HepG2 (cell line): ENCODE results near the gene RAB1B. TPM values are rescaled to one million over a fixed set of nuclear protein-coding genes. Genes with fewer than 3 reads are reported as not detected.
A peak's percentile ranks its signal among the peaks of the same experiment; 100 is the strongest.

Experiments
- PHF8 ChIP-seq: sonication (generic); formaldehyde crosslinking; IDR thresholded peaks from 2 replicates; pipeline ENCODE4 v1.5.0; 2020; ENCODE audit warnings: missing genetic modification reagents
- TCF12 ChIP-seq, 2 experiments: fragments of 450-650 bp in 1 of 2; sonication (generic) in 1 of 2; formaldehyde crosslinking in 1 of 2; IDR thresholded peaks; 2 replicates each; pipeline versions ENCODE4 v1.6.1 to v1.8.0; 2017 to 2022; ENCODE audit warnings: antibody characterized with exemption in 1 of 2, mild to moderate bottlenecking in 1 of 2, missing genetic modification reagents in 1 of 2, moderate library complexity in 1 of 2
- ZNF670 ChIP-seq: sonication (generic); formaldehyde crosslinking; IDR thresholded peaks from 2 replicates; pipeline ENCODE4 v1.8.0; 2022; ENCODE audit warnings: mild to moderate bottlenecking, missing genetic modification reagents, borderline replicate concordance
- ZNF891 ChIP-seq: sonication (generic); formaldehyde crosslinking; IDR thresholded peaks from 2 replicates; pipeline ENCODE4 v1.5.0; 2020; ENCODE audit warnings: mild to moderate bottlenecking, missing genetic modification reagents
- polyA plus RNA-seq, 8 experiments: library from polyadenylated mRNA; depleted of rRNA in 3 of 8; stranded (reverse) in 7 of 8; unstranded in 1 of 8; fragments of >200 nt; fragmentation: Illumina TruSeq in 4 of 8; extraction: Trizol in 4 of 8; gene quantifications; 2 replicates each; pipeline versions ENCODE4 v1.2.1 to v1.2.3, GENCODE V29; 2011 to 2016; ENCODE audit warnings: low read depth in 4 of 8, missing spikeins in 1 of 8, mixed read lengths in 1 of 8; ENCODE audit not compliant: insufficient read depth in 1 of 8
- total RNA-seq, 5 experiments: library from RNA; depleted of rRNA; stranded (reverse); fragments of >200 nt; fragmentation: Illumina TruSeq; extraction: Trizol; gene quantifications; 2 replicates each; pipeline ENCODE4 v1.2.3, GENCODE V29; 2016; ENCODE audit warnings: low read depth in 1 of 5
- TF ChIP-seq, protein P1 (sequence below): sonication (generic); IDR thresholded peaks from 2 replicates; pipeline ENCODE4 v1.6.1; 2016; ENCODE audit warnings: low read depth, borderline replicate concordance
- TF ChIP-seq, protein P2 (sequence below): sonication (generic); formaldehyde crosslinking; IDR thresholded peaks from 2 replicates; pipeline ENCODE4 v1.5.0; 2020; ENCODE audit warnings: mild to moderate bottlenecking, missing genetic modification reagents, moderate library complexity
- TF ChIP-seq, protein P3 (sequence below): sonication (generic); formaldehyde crosslinking; IDR thresholded peaks from 2 replicates; pipeline ENCODE4 v1.8.0; 2022; ENCODE audit warnings: mild to moderate bottlenecking, missing genetic modification reagents, moderate library complexity
- TF ChIP-seq, protein P4 (sequence below), 2 experiments: fragments of 450-650 bp in 1 of 2; sonication (generic) in 1 of 2; formaldehyde crosslinking in 1 of 2; IDR thresholded peaks; 2 replicates each; pipeline versions ENCODE4 v1.6.1 to v1.8.0; 2016 to 2022; ENCODE audit warnings: antibody characterized with exemption in 1 of 2, mild to moderate bottlenecking in 1 of 2, missing genetic modification reagents in 1 of 2
- TF ChIP-seq, protein P5 (sequence below): sonication (generic); formaldehyde crosslinking; IDR thresholded peaks from 2 replicates; pipeline ENCODE4 v1.4.0; 2020; ENCODE audit warnings: mild to moderate bottlenecking, low read depth, missing genetic modification reagents

The RAB1B gene
- total and polyA plus RNA-seq, 2 of the 13 experiments (the other 11 are each of a cell fraction or from before 2014, with no cell fraction given): 77.9 to 87.9 TPM

DNA sequence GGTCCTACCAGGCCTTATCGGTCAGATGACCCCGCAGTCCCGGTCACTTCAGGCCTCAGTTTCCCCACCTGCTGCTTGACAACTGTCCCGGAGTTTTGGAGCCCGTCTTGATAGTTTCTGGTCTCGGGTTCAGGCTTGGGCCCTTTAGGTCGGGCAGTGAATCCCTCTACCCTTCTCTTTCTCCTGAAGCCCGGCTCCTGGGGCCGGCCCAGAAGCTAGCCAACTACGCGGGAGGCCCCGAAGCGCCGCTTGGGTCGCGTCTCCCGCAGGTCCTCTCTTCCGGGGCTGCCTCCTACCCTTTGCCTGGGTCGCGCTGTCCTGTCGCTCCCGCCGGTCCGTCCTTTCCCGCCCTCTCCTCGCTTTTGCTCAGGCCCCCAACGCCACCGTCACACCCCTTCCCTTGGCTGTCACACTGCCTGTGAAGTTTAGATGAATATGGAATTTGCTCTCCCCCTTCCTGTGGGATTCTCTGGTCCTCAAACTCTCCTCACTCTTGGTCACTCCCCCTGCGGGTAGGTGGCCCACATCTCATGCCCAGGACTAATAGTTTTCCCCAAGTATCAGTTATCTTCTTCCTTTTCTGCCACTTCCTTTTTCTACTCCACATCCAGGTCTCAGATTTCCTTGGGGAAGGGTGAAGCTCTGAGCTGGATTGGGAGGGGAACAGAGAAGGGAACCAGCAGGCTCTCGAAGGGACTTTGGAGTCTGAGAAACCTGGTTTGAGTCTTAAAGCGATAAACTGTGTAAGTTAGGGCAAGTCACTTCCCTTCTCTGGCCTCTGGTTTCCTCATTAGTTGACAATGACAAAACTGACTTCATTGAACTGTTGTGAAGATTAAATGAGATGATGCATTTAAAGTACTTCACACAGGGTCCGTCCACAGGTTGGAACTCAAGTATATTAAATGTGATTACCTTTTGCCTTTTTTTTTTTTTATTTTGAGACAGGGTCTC is 790 bp downstream of the RAB1B start (continued):
- TF ChIP-seq, protein P1, sequence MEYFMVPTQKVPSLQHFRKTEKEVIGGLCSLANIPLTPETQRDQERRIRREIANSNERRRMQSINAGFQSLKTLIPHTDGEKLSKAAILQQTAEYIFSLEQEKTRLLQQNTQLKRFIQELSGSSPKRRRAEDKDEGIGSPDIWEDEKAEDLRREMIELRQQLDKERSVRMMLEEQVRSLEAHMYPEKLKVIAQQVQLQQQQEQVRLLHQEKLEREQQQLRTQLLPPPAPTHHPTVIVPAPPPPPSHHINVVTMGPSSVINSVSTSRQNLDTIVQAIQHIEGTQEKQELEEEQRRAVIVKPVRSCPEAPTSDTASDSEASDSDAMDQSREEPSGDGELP: no peak
- TF ChIP-seq, protein P2, sequence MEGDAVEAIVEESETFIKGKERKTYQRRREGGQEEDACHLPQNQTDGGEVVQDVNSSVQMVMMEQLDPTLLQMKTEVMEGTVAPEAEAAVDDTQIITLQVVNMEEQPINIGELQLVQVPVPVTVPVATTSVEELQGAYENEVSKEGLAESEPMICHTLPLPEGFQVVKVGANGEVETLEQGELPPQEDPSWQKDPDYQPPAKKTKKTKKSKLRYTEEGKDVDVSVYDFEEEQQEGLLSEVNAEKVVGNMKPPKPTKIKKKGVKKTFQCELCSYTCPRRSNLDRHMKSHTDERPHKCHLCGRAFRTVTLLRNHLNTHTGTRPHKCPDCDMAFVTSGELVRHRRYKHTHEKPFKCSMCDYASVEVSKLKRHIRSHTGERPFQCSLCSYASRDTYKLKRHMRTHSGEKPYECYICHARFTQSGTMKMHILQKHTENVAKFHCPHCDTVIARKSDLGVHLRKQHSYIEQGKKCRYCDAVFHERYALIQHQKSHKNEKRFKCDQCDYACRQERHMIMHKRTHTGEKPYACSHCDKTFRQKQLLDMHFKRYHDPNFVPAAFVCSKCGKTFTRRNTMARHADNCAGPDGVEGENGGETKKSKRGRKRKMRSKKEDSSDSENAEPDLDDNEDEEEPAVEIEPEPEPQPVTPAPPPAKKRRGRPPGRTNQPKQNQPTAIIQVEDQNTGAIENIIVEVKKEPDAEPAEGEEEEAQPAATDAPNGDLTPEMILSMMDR (CRISPR knock-in tag): peak; percentile 10; the same call in 1 of the 2 replicates
- TF ChIP-seq, protein P3, sequence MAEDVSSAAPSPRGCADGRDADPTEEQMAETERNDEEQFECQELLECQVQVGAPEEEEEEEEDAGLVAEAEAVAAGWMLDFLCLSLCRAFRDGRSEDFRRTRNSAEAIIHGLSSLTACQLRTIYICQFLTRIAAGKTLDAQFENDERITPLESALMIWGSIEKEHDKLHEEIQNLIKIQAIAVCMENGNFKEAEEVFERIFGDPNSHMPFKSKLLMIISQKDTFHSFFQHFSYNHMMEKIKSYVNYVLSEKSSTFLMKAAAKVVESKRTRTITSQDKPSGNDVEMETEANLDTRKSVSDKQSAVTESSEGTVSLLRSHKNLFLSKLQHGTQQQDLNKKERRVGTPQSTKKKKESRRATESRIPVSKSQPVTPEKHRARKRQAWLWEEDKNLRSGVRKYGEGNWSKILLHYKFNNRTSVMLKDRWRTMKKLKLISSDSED (CRISPR knock-in tag): no peak
- TF ChIP-seq PHF8 (CRISPR knock-in tag) (peak; percentile 50; the same call in 1 of the 2 replicates), ZNF891 (no peak), TCF12 (IDR thresholded peaks at IDR 0.05) (no peak), TCF12 (CRISPR knock-in tag; IDR thresholded peaks at IDR 0.05) (no peak), ZNF670 (CRISPR knock-in tag) (peak; percentile 63; the same call in 1 of the 2 replicates)
- TF ChIP-seq, protein P4, sequence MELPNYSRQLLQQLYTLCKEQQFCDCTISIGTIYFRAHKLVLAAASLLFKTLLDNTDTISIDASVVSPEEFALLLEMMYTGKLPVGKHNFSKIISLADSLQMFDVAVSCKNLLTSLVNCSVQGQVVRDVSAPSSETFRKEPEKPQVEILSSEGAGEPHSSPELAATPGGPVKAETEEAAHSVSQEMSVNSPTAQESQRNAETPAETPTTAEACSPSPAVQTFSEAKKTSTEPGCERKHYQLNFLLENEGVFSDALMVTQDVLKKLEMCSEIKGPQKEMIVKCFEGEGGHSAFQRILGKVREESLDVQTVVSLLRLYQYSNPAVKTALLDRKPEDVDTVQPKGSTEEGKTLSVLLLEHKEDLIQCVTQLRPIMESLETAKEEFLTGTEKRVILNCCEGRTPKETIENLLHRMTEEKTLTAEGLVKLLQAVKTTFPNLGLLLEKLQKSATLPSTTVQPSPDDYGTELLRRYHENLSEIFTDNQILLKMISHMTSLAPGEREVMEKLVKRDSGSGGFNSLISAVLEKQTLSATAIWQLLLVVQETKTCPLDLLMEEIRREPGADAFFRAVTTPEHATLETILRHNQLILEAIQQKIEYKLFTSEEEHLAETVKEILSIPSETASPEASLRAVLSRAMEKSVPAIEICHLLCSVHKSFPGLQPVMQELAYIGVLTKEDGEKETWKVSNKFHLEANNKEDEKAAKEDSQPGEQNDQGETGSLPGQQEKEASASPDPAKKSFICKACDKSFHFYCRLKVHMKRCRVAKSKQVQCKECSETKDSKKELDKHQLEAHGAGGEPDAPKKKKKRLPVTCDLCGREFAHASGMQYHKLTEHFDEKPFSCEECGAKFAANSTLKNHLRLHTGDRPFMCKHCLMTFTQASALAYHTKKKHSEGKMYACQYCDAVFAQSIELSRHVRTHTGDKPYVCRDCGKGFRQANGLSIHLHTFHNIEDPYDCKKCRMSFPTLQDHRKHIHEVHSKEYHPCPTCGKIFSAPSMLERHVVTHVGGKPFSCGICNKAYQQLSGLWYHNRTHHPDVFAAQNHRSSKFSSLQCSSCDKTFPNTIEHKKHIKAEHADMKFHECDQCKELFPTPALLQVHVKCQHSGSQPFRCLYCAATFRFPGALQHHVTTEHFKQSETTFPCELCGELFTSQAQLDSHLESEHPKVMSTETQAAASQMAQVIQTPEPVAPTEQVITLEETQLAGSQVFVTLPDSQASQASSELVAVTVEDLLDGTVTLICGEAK (IDR thresholded peaks at IDR 0.05): no peak
- TF ChIP-seq, protein P4 (CRISPR knock-in tag; IDR thresholded peaks at IDR 0.05): no peak
- TF ChIP-seq, protein P5, sequence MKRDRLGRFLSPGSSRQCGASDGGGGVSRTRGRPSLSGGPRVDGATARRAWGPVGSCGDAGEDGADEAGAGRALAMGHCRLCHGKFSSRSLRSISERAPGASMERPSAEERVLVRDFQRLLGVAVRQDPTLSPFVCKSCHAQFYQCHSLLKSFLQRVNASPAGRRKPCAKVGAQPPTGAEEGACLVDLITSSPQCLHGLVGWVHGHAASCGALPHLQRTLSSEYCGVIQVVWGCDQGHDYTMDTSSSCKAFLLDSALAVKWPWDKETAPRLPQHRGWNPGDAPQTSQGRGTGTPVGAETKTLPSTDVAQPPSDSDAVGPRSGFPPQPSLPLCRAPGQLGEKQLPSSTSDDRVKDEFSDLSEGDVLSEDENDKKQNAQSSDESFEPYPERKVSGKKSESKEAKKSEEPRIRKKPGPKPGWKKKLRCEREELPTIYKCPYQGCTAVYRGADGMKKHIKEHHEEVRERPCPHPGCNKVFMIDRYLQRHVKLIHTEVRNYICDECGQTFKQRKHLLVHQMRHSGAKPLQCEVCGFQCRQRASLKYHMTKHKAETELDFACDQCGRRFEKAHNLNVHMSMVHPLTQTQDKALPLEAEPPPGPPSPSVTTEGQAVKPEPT (CRISPR knock-in tag): no peak
